GM21360 (cell line): ENCODE measurements around the gene CACNA1D.
"Not testable (repeated sequence)": the region's sequence is repeated elsewhere in the genome, so short reads cannot be mapped to it uniquely, and the experiment has no call there.

Experiments used
- ATAC-seq: cut with Tn5 transposase; IDR thresholded peaks from one replicate; pipeline ENCODE4 v1.9.1; 2021; ENCODE audit warnings: mild to moderate bottlenecking, moderate library complexity; ENCODE audit not compliant: unreplicated experiment

The CACNA1D gene

DNA sequence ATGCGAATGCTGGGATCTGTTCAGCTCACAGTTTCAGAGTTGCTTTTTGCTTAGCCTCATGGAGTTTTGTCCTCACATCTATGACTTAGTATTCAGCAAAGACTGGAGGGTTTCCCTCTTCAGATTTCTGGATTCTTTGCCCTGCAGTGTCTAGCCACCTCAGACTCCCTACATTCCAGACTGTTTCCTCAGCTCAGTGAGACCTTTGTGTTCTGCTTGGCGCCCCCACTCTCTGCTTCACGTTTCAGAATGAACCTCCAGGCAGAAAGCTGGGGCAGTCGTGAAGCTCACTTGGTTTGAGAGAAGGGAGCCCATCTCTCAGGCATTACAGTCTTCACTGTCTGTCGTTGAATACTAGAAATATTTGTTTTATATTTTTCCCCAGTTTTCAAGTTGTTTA is 118.1 kb downstream of the CACNA1D start:
- ATAC-seq, result no peak

DNA sequence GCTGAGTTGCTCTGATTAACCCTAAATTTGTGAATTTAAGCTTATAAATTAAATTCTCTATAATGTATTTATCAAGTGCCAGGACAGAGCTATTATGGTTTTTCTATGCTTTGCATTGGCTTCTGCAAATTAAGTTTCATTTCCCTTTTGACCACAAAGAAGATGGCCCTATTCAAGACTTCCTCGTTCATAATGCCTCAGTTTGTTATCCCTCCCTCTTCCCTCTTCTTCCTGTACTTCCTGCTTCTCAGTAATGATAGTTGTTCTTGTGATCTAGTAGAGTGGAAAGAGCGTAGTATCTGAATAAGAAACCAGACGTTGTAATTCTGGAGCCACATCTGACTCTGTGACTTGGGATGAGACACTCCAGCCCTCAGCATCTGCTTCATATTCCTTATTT is 118.7 kb downstream of the CACNA1D start:
- ATAC-seq, result no peak

DNA sequence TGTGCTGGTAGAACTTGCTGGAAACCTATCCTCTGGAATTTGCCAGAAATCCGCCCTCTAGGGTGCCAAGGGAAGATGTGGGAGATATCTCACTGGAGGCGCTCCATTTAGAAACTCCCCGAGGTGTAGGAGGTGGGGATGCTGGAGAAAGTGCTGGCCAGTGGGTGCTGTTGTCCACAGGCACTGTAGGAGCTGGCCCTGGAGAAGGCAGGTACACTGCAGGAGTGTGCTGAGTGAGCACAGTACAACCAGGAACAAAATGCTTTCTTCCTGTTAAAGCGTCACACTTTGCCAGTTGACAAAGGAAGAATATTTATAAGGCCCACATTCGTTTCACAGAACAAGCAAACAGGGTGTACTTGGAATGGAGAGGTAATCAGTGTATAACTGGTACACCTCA is 119.9 kb downstream of the CACNA1D start:
- ATAC-seq, result no peak

DNA sequence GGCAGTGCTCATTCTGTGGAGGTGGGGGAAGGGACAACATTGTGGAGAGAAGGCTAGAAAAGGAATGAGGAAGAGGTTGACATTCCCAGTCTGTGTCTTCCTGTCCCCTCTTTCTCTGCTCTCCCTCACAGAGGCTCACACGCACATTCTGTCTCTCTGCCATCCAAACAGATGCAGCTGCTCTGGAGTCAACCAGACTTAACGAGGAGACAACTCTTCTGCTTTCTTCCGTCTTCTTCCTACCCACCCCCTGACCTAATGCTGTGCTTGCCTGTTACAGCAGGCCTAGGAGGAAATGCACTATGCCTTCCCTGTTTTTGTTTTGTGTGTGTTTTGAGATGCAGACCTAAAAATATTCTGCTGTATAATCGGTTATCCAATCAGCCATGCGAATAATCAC is 121.9 kb downstream of the CACNA1D start:
- no peak for ATAC-seq

DNA sequence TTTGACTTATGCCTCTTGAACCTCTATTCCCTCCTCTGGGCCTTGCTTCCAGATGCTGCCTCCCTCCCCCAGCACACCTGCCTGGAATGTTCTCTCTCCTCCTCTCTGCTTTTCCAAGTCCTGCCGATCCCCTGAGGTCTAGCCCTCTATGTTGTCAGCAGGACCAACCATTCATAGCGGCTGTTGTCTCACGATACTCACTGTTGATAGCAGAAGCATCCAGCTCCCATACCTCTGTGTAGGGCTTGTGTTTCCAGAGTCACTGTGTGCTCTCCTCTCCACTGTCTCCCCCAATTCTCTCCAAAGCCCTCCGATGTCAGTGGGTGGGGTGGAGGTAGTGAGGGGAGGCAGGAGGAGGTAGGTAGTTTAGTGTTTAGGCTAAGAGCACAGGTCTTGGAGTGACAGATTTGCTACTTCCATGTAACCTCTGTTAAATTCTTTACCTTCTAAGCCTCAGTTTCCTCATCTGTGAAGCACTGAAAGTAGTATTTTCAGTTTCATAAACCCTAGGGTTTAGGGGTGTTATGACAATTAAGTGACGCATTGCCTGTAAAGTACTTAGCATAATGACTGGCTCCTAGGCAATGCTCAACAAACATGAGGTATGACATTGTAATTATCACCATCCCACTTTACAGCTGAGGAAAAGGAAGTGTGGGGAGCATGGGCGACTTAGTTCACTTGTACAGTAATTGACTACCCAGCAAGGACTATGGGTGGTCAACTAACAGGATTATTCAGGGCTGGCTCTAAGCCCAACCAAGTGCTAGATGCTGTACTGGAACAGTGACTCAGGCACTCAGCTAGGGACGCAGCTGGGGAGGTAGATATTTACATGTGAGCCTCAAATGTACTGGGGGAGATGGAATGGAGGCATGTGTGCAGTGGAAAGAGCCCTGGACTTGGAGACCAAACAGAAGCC is 122.8 kb downstream of the CACNA1D start:
- no peak for ATAC-seq

DNA sequence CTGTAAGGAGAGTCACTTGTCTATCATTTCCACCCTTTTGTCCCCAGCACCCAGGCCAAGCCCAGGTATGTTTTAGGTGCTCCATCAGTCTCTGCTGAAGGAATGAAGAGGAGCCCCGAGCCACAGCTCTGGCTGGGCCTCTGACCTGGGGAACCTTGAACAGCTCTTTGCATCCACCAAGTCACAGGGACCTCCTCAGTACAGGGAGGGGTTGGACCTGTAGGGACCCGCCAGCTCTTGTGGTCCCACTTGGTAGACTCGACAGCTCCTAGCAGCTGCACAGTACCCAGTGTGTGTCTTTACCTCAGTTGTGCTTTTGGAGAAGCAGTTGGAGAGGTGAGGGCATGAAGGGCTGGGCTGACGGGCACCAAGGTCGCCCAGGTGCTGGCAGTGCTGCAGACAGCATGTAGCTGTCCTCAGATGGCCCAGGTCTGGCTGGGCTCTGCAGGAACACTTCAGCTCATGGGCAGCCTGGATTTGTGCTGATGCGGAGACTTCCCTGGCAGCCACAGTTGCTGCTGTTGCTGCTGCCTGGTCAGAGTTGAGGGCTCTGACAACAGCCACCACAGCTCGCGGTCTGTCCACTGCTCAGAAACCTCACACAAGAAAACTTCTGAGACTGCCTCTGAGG is 123.6 kb downstream of the CACNA1D start:
- ATAC-seq, result no peak

DNA sequence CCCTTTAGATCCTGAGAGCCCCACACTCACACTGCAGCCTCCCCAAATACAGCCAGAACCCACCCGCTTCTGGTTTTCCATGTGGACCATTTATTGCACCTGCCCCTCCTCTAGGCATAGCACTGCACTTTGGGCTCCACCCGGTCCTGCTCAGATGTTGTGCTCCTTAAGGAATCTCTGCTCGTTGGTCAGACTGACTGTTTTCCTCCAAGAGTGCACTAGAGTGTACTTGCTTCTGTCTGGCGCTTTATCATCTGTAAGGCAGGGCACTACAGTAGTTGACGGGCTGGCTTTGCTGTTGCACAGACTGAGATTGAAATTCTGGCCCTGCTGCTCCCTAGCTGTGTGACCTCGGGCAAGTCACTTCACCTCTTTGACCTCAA is 124.1 kb downstream of the CACNA1D start:
- ATAC-seq, result no peak

DNA sequence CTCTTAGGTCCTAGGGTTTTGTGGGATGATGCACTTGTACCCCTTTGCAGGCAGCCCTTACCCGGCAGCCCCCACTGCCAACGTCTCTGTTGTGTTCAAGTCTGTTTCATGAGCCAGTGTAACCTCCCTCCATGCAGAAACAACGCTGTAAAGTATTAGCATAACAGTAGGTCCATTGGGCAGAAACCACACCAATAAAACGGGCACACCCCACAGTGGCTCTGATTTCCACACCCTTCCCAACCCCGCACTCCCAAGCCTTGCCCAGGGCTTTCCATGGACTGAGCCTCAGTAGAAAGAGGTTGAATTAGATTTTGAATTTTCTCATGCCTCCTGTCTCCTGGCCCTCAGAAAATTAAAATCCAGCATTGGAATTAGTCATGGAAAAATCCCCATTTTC is 124.5 kb downstream of the CACNA1D start:
- no peak for ATAC-seq

DNA sequence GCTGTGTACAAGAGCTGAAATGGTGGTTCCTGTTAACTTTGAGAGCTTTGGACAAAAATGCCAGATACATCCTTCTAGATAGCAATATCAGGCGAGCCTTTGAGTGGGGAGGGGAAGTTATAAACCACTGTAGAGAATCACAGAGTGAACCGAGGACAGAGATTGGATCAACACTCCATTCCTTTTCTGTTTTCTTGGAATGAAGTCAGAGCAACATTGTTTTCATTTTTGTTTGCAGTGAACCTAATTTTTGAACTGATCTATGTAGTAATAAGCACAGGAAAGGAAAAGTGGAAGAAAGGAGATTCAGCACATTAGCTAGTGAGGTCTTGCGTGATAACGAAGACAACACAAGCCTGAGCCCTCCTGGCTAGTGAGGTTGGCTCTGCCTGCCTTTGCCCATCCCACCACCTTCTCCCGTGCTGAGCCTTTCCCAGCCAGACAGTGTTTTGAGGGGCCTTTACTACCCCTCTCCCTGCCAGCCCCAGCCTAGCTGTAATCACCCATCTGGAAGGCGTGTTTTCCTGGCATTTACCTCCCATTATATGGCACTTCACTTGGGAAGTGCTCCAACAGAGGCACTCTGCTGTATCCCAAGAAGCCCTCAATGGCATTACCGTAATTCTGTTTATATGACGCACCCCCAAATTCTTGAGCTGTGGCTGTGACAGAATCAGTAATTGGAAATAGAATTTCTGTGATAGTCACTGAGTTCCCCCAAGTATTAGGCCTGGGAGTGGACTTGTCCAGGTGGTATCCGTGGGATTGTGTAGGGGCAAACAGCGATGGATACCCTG is 129.8 kb downstream of the CACNA1D start:
- ATAC-seq, result no peak

DNA sequence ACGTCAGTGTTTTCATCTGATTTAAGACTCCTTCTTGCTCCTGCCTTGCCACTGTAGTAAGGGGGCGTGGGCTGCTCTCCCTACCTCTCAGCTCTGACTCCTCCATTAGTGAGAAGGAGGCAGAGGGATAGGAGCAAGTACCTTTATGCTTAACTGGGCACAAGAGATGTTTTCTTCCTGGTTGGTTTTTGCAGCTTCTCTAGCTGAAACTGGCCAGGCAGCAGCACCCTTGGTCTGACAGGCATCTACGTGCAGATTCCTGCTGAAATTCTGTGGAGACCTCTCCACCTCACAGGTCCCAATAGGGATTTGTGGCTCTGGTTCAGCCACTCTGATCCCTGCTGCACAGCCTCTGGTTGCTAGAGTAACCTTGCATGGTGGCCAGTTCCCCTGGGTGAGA is 132.5 kb downstream of the CACNA1D start:
- ATAC-seq, result no peak

DNA sequence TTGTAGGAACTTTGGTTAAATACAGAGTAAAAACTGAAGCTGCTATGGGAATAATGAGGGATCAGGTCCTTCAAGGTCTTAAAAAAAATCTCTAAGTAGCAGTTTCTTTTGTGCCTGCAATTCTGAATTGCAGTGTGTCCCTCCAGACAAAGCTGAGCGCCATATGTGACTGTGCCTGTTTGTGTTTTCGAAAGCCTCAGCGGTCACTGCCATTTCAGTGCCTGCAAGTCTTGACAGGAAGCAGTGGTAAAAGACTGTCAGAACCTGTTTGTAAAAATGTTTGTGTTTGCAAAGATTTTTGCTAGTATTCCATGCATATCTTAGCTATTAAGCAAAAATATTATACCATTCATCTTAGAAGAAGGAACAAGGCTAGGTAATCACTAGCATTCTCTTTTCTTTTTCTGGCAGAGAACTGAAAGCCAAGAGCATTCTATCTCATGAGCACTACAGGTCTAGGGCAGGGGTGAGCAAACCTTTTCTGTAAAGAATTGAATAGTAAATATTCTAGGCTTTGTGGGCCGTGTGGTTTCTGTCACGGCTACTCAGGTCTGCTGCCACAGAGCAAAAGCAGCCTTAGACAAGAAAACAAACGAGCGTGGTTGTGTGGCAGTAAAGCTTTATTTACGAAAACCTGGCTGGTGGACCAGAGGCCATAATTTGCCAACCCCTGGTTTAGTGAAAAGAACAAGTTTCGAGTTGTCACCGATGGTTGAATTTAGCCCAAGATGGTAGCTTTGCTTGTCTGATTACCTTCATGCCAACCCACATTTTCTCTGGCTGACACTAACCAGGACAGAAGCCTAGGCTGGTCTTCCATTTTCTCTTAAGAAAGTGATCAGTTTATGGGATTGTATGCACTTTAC is 134.4 kb downstream of the CACNA1D start:
- no peak for ATAC-seq

DNA sequence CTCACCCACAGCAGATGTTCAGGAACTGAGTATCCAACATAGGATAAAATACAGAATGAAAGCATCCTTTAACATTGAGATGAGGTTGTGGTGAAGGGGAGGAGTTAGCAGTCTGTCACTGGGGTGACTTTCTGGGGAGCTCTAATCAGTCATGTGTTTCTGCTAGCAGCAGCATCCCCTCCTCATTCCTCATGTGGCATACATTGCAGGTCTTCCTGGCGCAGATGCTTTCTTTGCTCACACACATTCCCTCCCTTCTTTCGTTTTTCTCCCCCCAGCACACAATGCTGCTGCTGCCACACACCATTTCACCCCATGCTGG is 135.0 kb downstream of the CACNA1D start:
- no peak for ATAC-seq

DNA sequence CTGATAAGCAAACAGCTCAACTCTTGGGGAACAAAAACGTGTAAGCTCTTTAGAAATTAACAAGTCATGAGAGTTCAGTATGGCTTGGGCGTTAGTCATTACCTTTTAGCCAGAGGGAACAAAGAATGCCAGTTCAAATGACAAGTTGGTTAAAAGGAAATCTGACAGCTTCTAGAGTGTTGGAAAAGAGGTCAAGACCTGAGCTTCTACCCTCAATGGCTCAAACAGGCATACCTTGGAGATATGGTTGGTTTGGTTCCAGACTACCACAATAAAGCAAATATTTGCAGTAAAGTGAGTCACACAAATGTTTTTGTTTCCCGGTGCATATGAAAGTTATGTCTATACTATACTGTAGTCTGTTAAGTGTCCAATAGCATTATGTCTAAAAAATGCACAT is 136.1 kb downstream of the CACNA1D start:
- ATAC-seq, result no peak

DNA sequence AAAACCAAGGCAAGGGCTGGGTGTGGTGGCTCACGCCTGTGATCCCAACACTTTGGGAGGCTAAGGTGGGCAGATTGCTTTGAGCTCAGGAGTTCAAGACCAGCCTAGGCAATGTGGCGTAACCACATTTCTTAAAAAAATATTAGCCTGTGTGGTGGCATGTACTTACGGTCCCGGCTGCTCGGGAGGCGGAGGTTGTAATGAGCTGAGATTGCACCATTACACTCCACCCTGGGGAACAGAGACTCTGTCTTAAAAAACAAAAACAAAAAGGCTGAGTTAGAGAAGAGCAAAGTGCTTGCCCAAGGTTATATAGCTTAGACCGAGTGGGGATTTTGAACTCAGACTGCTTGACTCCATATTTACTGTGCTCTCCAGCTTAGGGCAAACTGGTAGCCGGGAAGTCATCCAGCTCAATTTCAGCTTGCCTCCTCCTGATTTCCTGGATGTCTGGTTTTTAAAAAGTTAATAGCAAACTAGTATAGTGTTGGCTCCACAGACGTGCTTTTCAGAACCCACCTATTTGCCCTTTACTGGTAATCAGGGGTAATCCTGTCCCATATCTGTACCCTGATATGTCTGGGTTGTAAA is 138.9 kb downstream of the CACNA1D start:
- ATAC-seq, result no peak

DNA sequence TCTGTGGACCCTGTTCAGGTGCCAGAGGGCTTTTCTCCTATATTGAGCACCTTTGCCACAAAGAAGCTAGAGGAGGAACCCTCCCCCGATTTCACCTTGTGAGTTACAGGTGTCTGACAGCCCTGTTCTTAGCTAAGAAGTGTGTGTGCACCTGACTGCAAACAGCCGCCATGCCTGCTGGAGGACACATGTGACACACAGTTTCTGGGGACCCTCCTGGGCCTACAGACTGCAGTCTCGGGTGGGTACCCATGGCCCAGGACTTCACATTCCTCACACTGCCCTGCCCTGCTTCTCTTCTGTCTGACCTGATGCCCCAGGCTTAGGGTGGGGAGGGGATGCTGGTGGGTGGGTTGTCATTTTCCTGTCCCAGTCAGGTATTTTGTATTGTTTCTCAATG is 140.6 kb downstream of the CACNA1D start:
- no peak for ATAC-seq

DNA sequence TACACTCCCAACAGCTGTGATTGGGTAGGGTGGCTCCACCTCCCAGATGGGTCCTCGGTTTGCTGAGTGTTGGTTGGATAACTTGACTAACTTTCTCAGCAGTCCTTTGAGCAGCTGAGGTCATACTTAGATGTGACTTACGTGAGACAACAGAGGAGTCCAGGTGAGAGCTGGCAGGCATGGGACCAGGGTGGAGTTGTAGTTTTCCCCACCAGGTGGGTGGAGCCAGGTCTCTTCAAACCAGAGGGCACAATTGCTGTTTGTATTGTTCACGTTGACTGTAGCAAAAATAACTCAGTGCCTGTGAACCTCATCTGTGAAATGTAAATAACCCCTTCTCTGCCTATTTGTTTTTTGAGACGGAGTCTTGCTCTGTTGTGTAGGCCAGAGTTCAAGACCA is 144.4 kb downstream of the CACNA1D start:
- ATAC-seq, result not testable (repeated sequence)

DNA sequence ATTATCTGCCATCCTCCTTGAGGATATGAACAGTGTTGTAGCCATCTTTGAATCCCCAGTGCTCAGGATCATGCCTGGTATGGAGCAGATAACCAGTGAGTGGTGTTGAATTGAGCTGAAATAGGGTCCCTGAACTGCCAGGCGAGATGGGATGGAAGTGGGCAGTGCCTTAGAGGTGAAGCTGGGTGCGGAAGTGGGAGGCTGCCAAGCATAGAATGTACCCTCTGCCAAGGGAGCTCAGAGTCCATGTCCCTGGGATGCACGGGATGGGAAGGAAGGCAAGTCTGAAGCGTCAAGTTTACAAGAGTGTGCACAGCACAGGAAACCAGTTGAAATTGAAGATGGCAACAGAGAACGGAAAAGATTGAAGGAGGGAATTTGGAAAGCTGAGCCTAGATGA is 147.0 kb downstream of the CACNA1D start:
- ATAC-seq, result no peak

DNA sequence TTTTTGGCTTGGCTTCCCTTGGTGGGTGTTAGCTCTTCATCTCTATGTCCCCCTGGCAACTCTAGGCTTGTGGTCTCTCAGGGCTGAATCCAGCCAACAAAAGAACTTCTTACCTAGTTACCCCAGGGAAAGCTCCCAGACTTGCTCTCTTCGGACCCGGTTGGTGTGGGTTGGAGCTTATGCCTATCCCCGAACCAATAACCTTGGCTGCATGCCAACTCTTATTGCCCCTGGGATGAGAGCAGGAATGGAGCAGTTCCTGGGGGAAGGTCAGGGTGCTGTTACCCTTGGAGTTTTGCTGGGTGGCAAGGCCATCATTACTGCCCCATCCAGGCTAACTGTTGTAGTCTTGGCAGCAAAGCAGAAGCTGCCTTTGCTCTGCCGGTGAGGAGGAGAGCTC is 147.8 kb downstream of the CACNA1D start:
- ATAC-seq, result no peak

DNA sequence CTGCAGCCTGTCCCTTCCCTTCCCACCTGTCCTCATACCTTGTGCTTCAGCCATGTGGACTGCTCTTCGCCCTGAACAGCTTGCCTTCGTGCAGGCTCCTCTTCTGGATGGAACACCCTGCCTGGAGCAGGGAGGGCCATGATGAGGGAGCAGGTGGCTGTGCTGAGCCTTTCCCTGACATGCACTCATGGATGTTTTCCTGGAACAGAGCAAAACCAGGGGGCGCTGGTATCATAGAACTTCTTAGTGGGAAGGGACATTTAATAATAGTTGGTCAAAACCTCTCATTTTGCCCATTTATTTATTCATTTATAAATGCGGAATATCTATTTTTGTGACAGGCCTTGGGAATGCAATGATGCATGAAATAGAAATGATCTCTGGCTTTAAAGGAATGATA is 149.3 kb downstream of the CACNA1D start:
- ATAC-seq, result no peak

DNA sequence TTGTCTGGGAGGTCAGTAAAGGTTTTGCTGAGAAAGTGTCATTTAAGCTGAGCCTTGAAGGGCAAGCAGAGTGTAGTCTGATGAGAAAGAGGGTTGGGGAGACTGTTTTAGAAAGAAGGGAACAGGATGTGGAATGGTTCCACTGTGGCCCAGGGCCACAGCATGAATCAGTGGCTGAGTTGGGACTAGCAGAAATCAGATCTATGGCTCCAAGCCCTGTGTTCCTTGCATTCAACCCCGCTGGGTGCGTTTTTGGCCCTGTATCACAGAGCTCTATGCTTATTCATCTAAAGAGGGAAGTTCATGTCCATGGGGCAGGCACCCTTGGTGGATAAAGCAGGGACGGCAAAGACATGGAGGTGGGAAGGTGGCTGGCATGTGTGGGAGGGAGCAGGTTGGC is 151.3 kb downstream of the CACNA1D start:
- no peak for ATAC-seq

DNA sequence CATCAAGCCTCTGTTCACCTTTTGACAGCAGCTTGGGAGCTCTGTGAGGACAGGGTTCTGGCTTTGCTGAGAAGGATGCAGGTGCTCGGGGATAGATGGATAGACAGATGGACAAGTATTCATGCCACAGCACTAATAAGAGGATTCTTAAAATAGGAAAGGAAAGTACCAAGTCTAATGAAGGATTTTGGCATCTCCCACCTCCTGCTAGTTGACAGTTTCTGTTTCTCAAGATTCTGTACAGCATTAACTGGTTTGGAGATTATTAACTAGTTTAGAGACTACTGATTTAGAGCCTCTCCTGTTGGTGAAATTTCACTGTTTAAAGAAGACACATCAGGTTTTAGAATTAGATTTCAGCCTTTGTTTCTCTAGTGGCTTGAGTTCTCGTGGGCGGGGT is 152.3 kb downstream of the CACNA1D start:
- no peak for ATAC-seq
